ENCODE data around the gene SP6.

DNA sequence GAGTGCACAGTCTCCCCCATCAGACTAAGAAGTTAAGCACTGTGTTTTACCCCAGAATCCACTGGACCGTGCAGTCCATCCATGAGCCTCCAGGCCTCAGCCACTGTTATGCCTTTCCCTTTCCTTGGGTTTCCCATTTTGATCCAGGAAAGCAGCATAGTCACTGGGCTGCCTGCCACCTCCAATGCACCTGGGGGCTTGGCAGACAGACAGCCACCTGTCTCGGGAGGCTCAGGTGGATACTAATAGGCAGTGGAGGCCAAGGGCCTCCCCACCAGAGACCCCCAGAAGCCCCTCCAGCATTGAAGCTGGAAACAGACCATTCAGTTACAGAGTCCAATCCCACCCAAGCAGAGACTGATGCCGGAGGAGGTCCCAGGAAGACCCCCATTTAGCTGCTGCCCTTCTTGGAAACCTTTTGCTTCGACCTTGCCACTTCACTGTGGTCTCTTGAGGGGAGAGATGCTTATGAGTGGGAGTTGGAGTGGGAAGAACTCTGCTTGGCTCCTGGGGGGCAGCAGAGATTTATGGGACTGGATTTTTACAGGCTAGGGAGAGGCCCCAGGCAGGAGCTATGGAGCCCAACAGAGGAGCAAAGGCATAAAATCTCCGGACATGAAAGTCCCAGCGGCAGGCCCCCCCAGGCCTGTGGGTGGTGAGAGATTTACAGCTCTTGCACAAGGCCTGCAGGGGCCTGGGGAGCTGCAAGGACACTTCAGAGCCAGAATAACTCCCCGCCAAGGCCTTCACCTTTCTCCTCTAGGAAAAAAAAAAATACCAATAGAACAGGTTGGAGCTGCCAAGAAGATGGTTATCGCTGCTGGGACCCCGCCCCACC lies 32.8 kb upstream of the SP6 start:
- TF ChIP-seq POLR2A (IDR thresholded peaks at IDR 0.05) = no peak
- TF ChIP-seq, protein P1, sequence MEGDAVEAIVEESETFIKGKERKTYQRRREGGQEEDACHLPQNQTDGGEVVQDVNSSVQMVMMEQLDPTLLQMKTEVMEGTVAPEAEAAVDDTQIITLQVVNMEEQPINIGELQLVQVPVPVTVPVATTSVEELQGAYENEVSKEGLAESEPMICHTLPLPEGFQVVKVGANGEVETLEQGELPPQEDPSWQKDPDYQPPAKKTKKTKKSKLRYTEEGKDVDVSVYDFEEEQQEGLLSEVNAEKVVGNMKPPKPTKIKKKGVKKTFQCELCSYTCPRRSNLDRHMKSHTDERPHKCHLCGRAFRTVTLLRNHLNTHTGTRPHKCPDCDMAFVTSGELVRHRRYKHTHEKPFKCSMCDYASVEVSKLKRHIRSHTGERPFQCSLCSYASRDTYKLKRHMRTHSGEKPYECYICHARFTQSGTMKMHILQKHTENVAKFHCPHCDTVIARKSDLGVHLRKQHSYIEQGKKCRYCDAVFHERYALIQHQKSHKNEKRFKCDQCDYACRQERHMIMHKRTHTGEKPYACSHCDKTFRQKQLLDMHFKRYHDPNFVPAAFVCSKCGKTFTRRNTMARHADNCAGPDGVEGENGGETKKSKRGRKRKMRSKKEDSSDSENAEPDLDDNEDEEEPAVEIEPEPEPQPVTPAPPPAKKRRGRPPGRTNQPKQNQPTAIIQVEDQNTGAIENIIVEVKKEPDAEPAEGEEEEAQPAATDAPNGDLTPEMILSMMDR (IDR thresholded peaks at IDR 0.05) = no peak

Data from thyroid gland (tissue), 4 donors.